Fibroblast of pulmonary artery (primary cell): ENCODE results near the gene CASKIN2.

Experiments
- DNase-seq: peaks from one replicate; pipeline ENCODE4 v3.0.0-alpha.2; 2010; ENCODE audit warnings: low read depth
- H3K4me3 ChIP-seq: replicated peaks from 2 replicates; pipeline ENCODE4 v1.5.1; 2011; ENCODE audit warnings: low read depth, mild to moderate bottlenecking, control low read depth, low read length, moderate library complexity
- CTCF ChIP-seq: IDR thresholded peaks from 2 replicates; pipeline ENCODE4 v1.5.1; 2011; ENCODE audit warnings: mild to moderate bottlenecking, control low read depth, low read length, inconsistent platforms; ENCODE audit errors: missing control alignments

The CASKIN2 gene

GRCh38 chr17:75475144-75475835 is 40.0 kb downstream of the CASKIN2 start:
- no peak for TF ChIP-seq CTCF
- DNase-seq, result no peak
- H3K4me3 ChIP-seq, result no peak overlapping the region

GRCh38 chr17:75474736-75475135 is 40.6 kb downstream of the CASKIN2 start:
- no peak for TF ChIP-seq CTCF
- no peak overlapping the region for H3K4me3 ChIP-seq
- DNase-seq, result no peak

GRCh38 chr17:75473246-75473645 is 42.1 kb downstream of the CASKIN2 start:
- DNase-seq, result peak; percentile 7
- no peak overlapping the region for H3K4me3 ChIP-seq
- TF ChIP-seq CTCF, result no peak

- H3K4me3 ChIP-seq, result no peak overlapping the region
- no peak for TF ChIP-seq CTCF
- no peak for DNase-seq
Measured at GRCh38 chr17:75472119-75472518, 43.2 kb downstream of the CASKIN2 start.

- no peak for TF ChIP-seq CTCF
- DNase-seq, result no peak
Measured at GRCh38 chr17:75471207-75471606, 44.1 kb downstream of the CASKIN2 start.

GRCh38 chr17:75468779-75469373 is 46.5 kb downstream of the CASKIN2 start:
- TF ChIP-seq CTCF, result no peak
- no peak overlapping the region for H3K4me3 ChIP-seq
- no peak for DNase-seq

More at GRCh38 chr17:75471207-75471606, 44.1 kb downstream of the CASKIN2 start:
- no peak overlapping the region for H3K4me3 ChIP-seq

GRCh38 chr17:75468291-75468754 is 47.0 kb downstream of the CASKIN2 start:
- no peak overlapping the region for H3K4me3 ChIP-seq
- no peak for TF ChIP-seq CTCF
- DNase-seq, result no peak
